Measurements from ENCODE around the gene KLF4. TPM values are rescaled to one million over a fixed set of nuclear protein-coding genes. Genes with fewer than 3 reads are reported as not detected.

The KLF4 gene
- total RNA-seq, 1 experiment from 2014 or later = 7.1 TPM

GRCh38 chr9:107437716-107438115 lies 51.9 kb downstream of the KLF4 start:
- Histone ChIP-seq H4K91ac (ENCODE audit: insufficient read length, low read depth, low read length) (no peak overlapping the region), H3K4me1 (ENCODE audit: insufficient read depth, low read length) (peaks cover 4% of the 10 kb centered on the region; the same call in 1 of the 2 replicates), H2BK12ac (ENCODE audit: insufficient read length, low read depth, low read length) (no peak overlapping the region), H2BK120ac (ENCODE audit: low read depth, low read length, poor library complexity, severe bottlenecking) (no peak overlapping the region), H2BK20ac (ENCODE audit: low read depth, low read length, poor library complexity, severe bottlenecking) (no peak overlapping the region), H3K14ac (ENCODE audit: insufficient read depth, low read length) (no peak overlapping the region), H3K4ac (ENCODE audit: low read depth, low read length) (no peak overlapping the region), H4K8ac (replicated peaks; ENCODE audit: insufficient read length, low read depth, low read length) (no peak overlapping the region), H3K79me1 (ENCODE audit: insufficient read depth, low read depth, low read length, poor library complexity, severe bottlenecking) (no peaks in the 10 kb centered on the region), H3K27ac (ENCODE audit: insufficient read length, low read depth, low read length) (peak overlapping the region; percentile 64), H2AK5ac (ENCODE audit: insufficient read length, low read length) (no peak overlapping the region), H3K56ac (ENCODE audit: insufficient read length, low read depth, low read length) (no peak overlapping the region), H4K5ac (ENCODE audit: insufficient read length, low read depth, low read length) (no peak overlapping the region), H3K18ac (ENCODE audit: insufficient read length, low read depth, low read length) (no peak overlapping the region), H3K23me2 (ENCODE audit: insufficient read length, low read depth, low read length, poor library complexity, severe bottlenecking) (no peaks in the 10 kb centered on the region), H4K20me1 (ENCODE audit: control insufficient read depth, insufficient read depth, insufficient read length) (no peaks in the 10 kb centered on the region), H3K9ac (ENCODE audit: extremely low read depth, insufficient read length, low read length) (no peak overlapping the region), H3T11ph (ENCODE audit: low read length) (no peak overlapping the region), H2BK5ac (ENCODE audit: insufficient read length, low read length) (no peak overlapping the region), H3K4me2 (ENCODE audit: insufficient read depth, insufficient read length, low read length) (peak overlapping the region; percentile 3), H3K23ac (ENCODE audit: insufficient read length, low read depth, low read length) (no peak overlapping the region), H2BK15ac (ENCODE audit: low read depth, low read length) (no peak overlapping the region), H2AFZ (ENCODE audit: low read length) (no peak overlapping the region), H3K79me2 (ENCODE audit: insufficient read depth, low read length) (no peaks in the 10 kb centered on the region), H3K27me3 (ENCODE audit: insufficient read depth, low read length) (no peaks in the 10 kb centered on the region), H3K9me3 (ENCODE audit: control insufficient read depth, low read depth, low read length) (no peaks in the 10 kb centered on the region)
- TF ChIP-seq CTCF (conservative IDR thresholded peaks at IDR 0.05) = no peak
- no peaks in the 10 kb centered on the region for H3K36me3 Mint-ChIP-seq (ENCODE audit: insufficient read depth in 1 of 3, low read depth in 3 of 3)
- no peak for DNase-seq
- 0 out of 5 replicates have a peak overlapping the region, but pooled peaks of 1 of the 2 experiments have one; percentile 38 for H3K4me3 Mint-ChIP-seq
- H3K27ac Mint-ChIP-seq = peak overlapping the region; percentile 14 to 98 (median 97); a peak in 4 of 7 replicates
- H3K9me3 Mint-ChIP-seq = no peaks in the 10 kb centered on the region
- no CpG with 5 or more reads among the region's 6 CpGs for WGBS (ENCODE audit: extremely low coverage, insufficient read length, low lambda C conversion rate)
- H3K27me3 Mint-ChIP-seq (ENCODE audit: low read depth) = no peaks in the 10 kb centered on the region
- peaks cover 25 to 49% of the 10 kb centered on the region in 2 experiments for H3K4me1 Mint-ChIP-seq

Measured in H9 (cell line).